Measurements from ENCODE around the gene CDH22.

The CDH22 gene

GRCh38 chr20:46132705-46133120 lies 175.6 kb downstream of the CDH22 start:
- no CpG with 5 or more reads among the region's 17 CpGs for WGBS, 2 donors (ENCODE audit: extremely low coverage in 2 of 2, insufficient read length in 2 of 2, insufficient replicate concordance in 1 of 2)
- peak; percentile 68 for DNase-seq (ENCODE audit: low spot score)

GRCh38 chr20:46131396-46131795 lies 176.9 kb downstream of the CDH22 start:
- WGBS, 2 donors (ENCODE audit: extremely low coverage in 2 of 2, insufficient read length in 2 of 2, insufficient replicate concordance in 1 of 2): no CpG with 5 or more reads among the region's 6 CpGs
- Histone ChIP-seq H3K4ac (ENCODE audit: low read length) (no peak overlapping the region), H4K8ac (ENCODE audit: low read depth, low read length) (no peak overlapping the region), H3K14ac (ENCODE audit: low read length) (no peak overlapping the region), H2BK15ac (ENCODE audit: low read length) (no peak overlapping the region), H3K4me3 (ENCODE audit: low read length in 2 of 2) (no peak overlapping the region), H3K9me3 (replicated peaks in 1 of 2; ENCODE audit: control insufficient read depth in 2 of 2, insufficient read depth in 1 of 2, low read depth in 1 of 2, low read length in 2 of 2) (peaks cover 0 to 2% of the 10 kb centered on the region in 2 donors), H3K36me3 (replicated peaks in 1 of 2; ENCODE audit: control insufficient read depth in 2 of 2, insufficient read depth in 2 of 2, low read length in 2 of 2) (peaks cover 0 to under 1% of the 10 kb centered on the region in 2 donors), H2AK5ac (ENCODE audit: low read depth, low read length) (no peak overlapping the region), H3K27ac (replicated peaks; ENCODE audit: low read length) (no peak overlapping the region), H2AFZ (ENCODE audit: low read length) (no peak overlapping the region), H3K4me1 (ENCODE audit: control insufficient read depth in 2 of 2, insufficient read depth in 1 of 2, low read depth in 1 of 2, low read length in 2 of 2) (peaks cover 0 to 9% of the 10 kb centered on the region in 2 donors), H2BK120ac (ENCODE audit: low read depth, low read length) (no peak overlapping the region), H2BK5ac (ENCODE audit: low read length) (no peak overlapping the region), H3K23ac (ENCODE audit: low read depth, low read length, poor library complexity) (no peak overlapping the region), H3K18ac (ENCODE audit: low read length) (no peak overlapping the region), H3K9ac (ENCODE audit: low read depth, low read length, poor library complexity) (no peak overlapping the region), H3K4me2 (ENCODE audit: insufficient read depth, low read length, poor library complexity, severe bottlenecking) (no peak overlapping the region), H3K27me3 (ENCODE audit: control insufficient read depth in 3 of 3, insufficient read depth in 3 of 3, low read depth in 1 of 3, low read length in 3 of 3) (peaks cover 2 to 43% (median 19%) of the 10 kb centered on the region in 3 experiments), H3K79me1 (ENCODE audit: low read depth, low read length) (no peaks in the 10 kb centered on the region), H2BK12ac (ENCODE audit: low read length) (no peak overlapping the region), H4K91ac (ENCODE audit: low read depth, low read length, poor library complexity) (no peak overlapping the region)
- no peak for DNase-seq (ENCODE audit: low spot score)

More at GRCh38 chr20:46132705-46133120, 175.6 kb downstream of the CDH22 start:
- H3K4me3 ChIP-seq (ENCODE audit: low read length in 2 of 2): no peak overlapping the region
- H3K23ac ChIP-seq (ENCODE audit: low read depth, low read length, poor library complexity): no peak overlapping the region
- peak overlapping the region; percentile 40 for H2BK120ac ChIP-seq (ENCODE audit: low read depth, low read length)
- no peak overlapping the region for H4K8ac ChIP-seq (ENCODE audit: low read depth, low read length)
- no peak overlapping the region for H2BK15ac ChIP-seq (ENCODE audit: low read length)
- peak overlapping the region; percentile 35 for H3K18ac ChIP-seq (ENCODE audit: low read length)
- no peaks in the 10 kb centered on the region for H3K79me1 ChIP-seq (ENCODE audit: low read depth, low read length)
- H2BK12ac ChIP-seq (ENCODE audit: low read length): peak overlapping the region; percentile 63
- peak overlapping the region; percentile 54 for H2AFZ ChIP-seq (ENCODE audit: low read length)
- peaks cover 0 to 12% of the 10 kb centered on the region in 2 donors for H3K4me1 ChIP-seq (ENCODE audit: control insufficient read depth in 2 of 2, insufficient read depth in 1 of 2, low read depth in 1 of 2, low read length in 2 of 2)
- H3K36me3 ChIP-seq (replicated peaks in 1 of 2; ENCODE audit: control insufficient read depth in 2 of 2, insufficient read depth in 2 of 2, low read length in 2 of 2): no peaks in the 10 kb centered on the region
- no peak overlapping the region for H4K91ac ChIP-seq (ENCODE audit: low read depth, low read length, poor library complexity)
- no peak overlapping the region for H3K9ac ChIP-seq (ENCODE audit: low read depth, low read length, poor library complexity)
- no peak overlapping the region for H3K4me2 ChIP-seq (ENCODE audit: insufficient read depth, low read length, poor library complexity, severe bottlenecking)
- H3K9me3 ChIP-seq (replicated peaks in 1 of 2; ENCODE audit: control insufficient read depth in 2 of 2, insufficient read depth in 1 of 2, low read depth in 1 of 2, low read length in 2 of 2): peaks cover 0 to 2% of the 10 kb centered on the region in 2 donors
- peaks cover 2 to 48% (median 19%) of the 10 kb centered on the region in 3 experiments for H3K27me3 ChIP-seq (ENCODE audit: control insufficient read depth in 3 of 3, insufficient read depth in 3 of 3, low read depth in 1 of 3, low read length in 3 of 3)
- no peak overlapping the region for H3K4ac ChIP-seq (ENCODE audit: low read length)
- H2BK5ac ChIP-seq (ENCODE audit: low read length): no peak overlapping the region
- no peak overlapping the region for H2AK5ac ChIP-seq (ENCODE audit: low read depth, low read length)
- peak overlapping the region; percentile 87 for H3K14ac ChIP-seq (ENCODE audit: low read length)
- no peak overlapping the region for H3K27ac ChIP-seq (replicated peaks; ENCODE audit: low read length)

DNA sequence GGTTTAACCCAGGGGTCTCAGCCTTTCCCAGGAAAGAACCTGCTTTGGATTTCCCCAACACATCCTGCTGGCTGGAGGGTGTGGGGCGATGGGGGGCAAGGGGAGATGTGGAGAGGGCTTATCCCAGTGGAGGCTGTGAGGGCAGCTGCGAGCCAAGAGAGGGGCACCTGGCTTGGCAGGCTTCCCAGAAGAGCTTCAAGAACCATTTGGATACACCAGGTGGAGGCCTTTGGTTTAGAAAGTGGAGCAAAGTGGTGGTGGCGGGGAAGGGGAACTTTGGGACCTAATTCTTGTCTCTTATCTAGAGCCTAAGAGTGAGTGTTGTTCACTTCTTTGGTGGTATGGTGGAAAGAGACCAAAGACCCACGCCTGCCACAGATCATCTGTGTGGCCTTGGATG lies 177.8 kb downstream of the CDH22 start:
- Histone ChIP-seq H3K27ac (replicated peaks; ENCODE audit: low read length) (no peak overlapping the region), H3K27me3 (ENCODE audit: control insufficient read depth in 3 of 3, insufficient read depth in 3 of 3, low read depth in 1 of 3, low read length in 3 of 3) (peaks cover 2 to 37% (median 19%) of the 10 kb centered on the region in 3 experiments), H4K8ac (ENCODE audit: low read depth, low read length) (no peak overlapping the region), H3K9ac (ENCODE audit: low read depth, low read length, poor library complexity) (no peak overlapping the region), H3K4me3 (ENCODE audit: low read length in 2 of 2) (no peak overlapping the region), H3K4ac (ENCODE audit: low read length) (no peak overlapping the region), H2AK5ac (ENCODE audit: low read depth, low read length) (peak overlapping the region; percentile 33), H3K4me2 (ENCODE audit: insufficient read depth, low read length, poor library complexity, severe bottlenecking) (no peak overlapping the region), H3K23ac (ENCODE audit: low read depth, low read length, poor library complexity) (no peak overlapping the region), H3K79me1 (ENCODE audit: low read depth, low read length) (no peaks in the 10 kb centered on the region), H2BK12ac (ENCODE audit: low read length) (no peak overlapping the region), H3K14ac (ENCODE audit: low read length) (no peak overlapping the region), H4K91ac (ENCODE audit: low read depth, low read length, poor library complexity) (no peak overlapping the region), H2AFZ (ENCODE audit: low read length) (no peak overlapping the region), H3K9me3 (replicated peaks in 1 of 2; ENCODE audit: control insufficient read depth in 2 of 2, insufficient read depth in 1 of 2, low read depth in 1 of 2, low read length in 2 of 2) (peaks cover 0 to 2% of the 10 kb centered on the region in 2 donors), H3K18ac (ENCODE audit: low read length) (no peak overlapping the region), H2BK120ac (ENCODE audit: low read depth, low read length) (no peak overlapping the region), H3K36me3 (replicated peaks in 1 of 2; ENCODE audit: control insufficient read depth in 2 of 2, insufficient read depth in 2 of 2, low read length in 2 of 2) (peaks cover 0 to 3% of the 10 kb centered on the region in 2 donors), H3K4me1 (ENCODE audit: control insufficient read depth in 2 of 2, insufficient read depth in 1 of 2, low read depth in 1 of 2, low read length in 2 of 2) (peaks cover 0 to 3% of the 10 kb centered on the region in 2 donors), H2BK15ac (ENCODE audit: low read length) (no peak overlapping the region), H2BK5ac (ENCODE audit: low read length) (peak overlapping the region; percentile 32)
- DNase-seq (ENCODE audit: low spot score): no peak
- no CpG with 5 or more reads among the region's 4 CpGs for WGBS, 2 donors (ENCODE audit: extremely low coverage in 2 of 2, insufficient read length in 2 of 2, insufficient replicate concordance in 1 of 2)

GRCh38 chr20:46129955-46130481 lies 178.3 kb downstream of the CDH22 start:
- Histone ChIP-seq H2AK5ac (ENCODE audit: low read depth, low read length) (peak overlapping the region; percentile 33), H2AFZ (ENCODE audit: low read length) (no peak overlapping the region), H3K79me1 (ENCODE audit: low read depth, low read length) (no peaks in the 10 kb centered on the region), H3K27me3 (ENCODE audit: control insufficient read depth in 3 of 3, insufficient read depth in 3 of 3, low read depth in 1 of 3, low read length in 3 of 3) (peaks cover 2 to 32% (median 19%) of the 10 kb centered on the region in 3 experiments), H3K4ac (ENCODE audit: low read length) (no peak overlapping the region), H2BK15ac (ENCODE audit: low read length) (no peak overlapping the region), H2BK120ac (ENCODE audit: low read depth, low read length) (no peak overlapping the region), H3K27ac (replicated peaks; ENCODE audit: low read length) (no peak overlapping the region), H3K4me3 (ENCODE audit: low read length in 2 of 2) (no peak overlapping the region), H3K4me2 (ENCODE audit: insufficient read depth, low read length, poor library complexity, severe bottlenecking) (no peak overlapping the region), H2BK5ac (ENCODE audit: low read length) (peak overlapping the region; percentile 32), H3K9ac (ENCODE audit: low read depth, low read length, poor library complexity) (no peak overlapping the region), H3K23ac (ENCODE audit: low read depth, low read length, poor library complexity) (no peak overlapping the region), H4K8ac (ENCODE audit: low read depth, low read length) (no peak overlapping the region), H4K91ac (ENCODE audit: low read depth, low read length, poor library complexity) (no peak overlapping the region), H3K36me3 (replicated peaks in 1 of 2; ENCODE audit: control insufficient read depth in 2 of 2, insufficient read depth in 2 of 2, low read length in 2 of 2) (peaks cover 0 to 3% of the 10 kb centered on the region in 2 donors), H3K4me1 (ENCODE audit: control insufficient read depth in 2 of 2, insufficient read depth in 1 of 2, low read depth in 1 of 2, low read length in 2 of 2) (peaks cover 0 to 3% of the 10 kb centered on the region in 2 donors), H3K14ac (ENCODE audit: low read length) (no peak overlapping the region), H3K9me3 (replicated peaks in 1 of 2; ENCODE audit: control insufficient read depth in 2 of 2, insufficient read depth in 1 of 2, low read depth in 1 of 2, low read length in 2 of 2) (peaks cover 0 to 2% of the 10 kb centered on the region in 2 donors), H2BK12ac (ENCODE audit: low read length) (no peak overlapping the region), H3K18ac (ENCODE audit: low read length) (no peak overlapping the region)
- no peak for DNase-seq (ENCODE audit: low spot score)
- WGBS, 2 donors (ENCODE audit: extremely low coverage in 2 of 2, insufficient read length in 2 of 2, insufficient replicate concordance in 1 of 2): no CpG with 5 or more reads among the region's 5 CpGs

Measured in neuronal stem cell (in vitro differentiated cells).